Measurements from ENCODE around the gene ANO2. TPM values are rescaled to one million over a fixed set of nuclear protein-coding genes. Genes with fewer than 3 reads are reported as not detected.
"Not testable (repeated sequence)": the region's sequence is repeated elsewhere in the genome, so short reads cannot be mapped to it uniquely, and the experiment has no call there.

ANO2 gene
- total RNA-seq, 1 donor from 2014 or later: 7.8 TPM

- DNase-seq: not testable (repeated sequence)
Observed at GRCh38 chr12:5537026-5537615, 407.9 kb downstream of the ANO2 start.

GRCh38 chr12:5535541-5535940 lies 409.5 kb downstream of the ANO2 start:
- DNase-seq: no peak

GRCh38 chr12:5534426-5535199 lies 410.4 kb downstream of the ANO2 start:
- no peak for DNase-seq

- no peak for DNase-seq
Observed at GRCh38 chr12:5533368-5533767, 411.7 kb downstream of the ANO2 start.

GRCh38 chr12:5525783-5526367 lies 419.2 kb downstream of the ANO2 start:
- DNase-seq: no peak

- DNase-seq: no peak
Observed at GRCh38 chr12:5524769-5525436, 420.2 kb downstream of the ANO2 start.

- DNase-seq: no peak
Observed at GRCh38 chr12:5524116-5524768, 420.8 kb downstream of the ANO2 start.

- no peak for DNase-seq
Observed at GRCh38 chr12:5523396-5524115, 421.5 kb downstream of the ANO2 start.

- DNase-seq: no peak
Observed at GRCh38 chr12:5522432-5523335, 422.4 kb downstream of the ANO2 start.

- DNase-seq: no peak
Observed at GRCh38 chr12:5521456-5522325, 423.4 kb downstream of the ANO2 start.

- no peak for DNase-seq
Observed at GRCh38 chr12:5520831-5521230, 424.2 kb downstream of the ANO2 start.

- no peak for DNase-seq
Observed at GRCh38 chr12:5520037-5520436, 425.0 kb downstream of the ANO2 start.

- DNase-seq: no peak
Observed at GRCh38 chr12:5518584-5519365, 426.3 kb downstream of the ANO2 start.

GRCh38 chr12:5516371-5517241 lies 428.5 kb downstream of the ANO2 start:
- no peak for DNase-seq

GRCh38 chr12:5515458-5515857 lies 429.6 kb downstream of the ANO2 start:
- no peak for DNase-seq

GRCh38 chr12:5514545-5514944 lies 430.5 kb downstream of the ANO2 start:
- no peak for DNase-seq

GRCh38 chr12:5514016-5514415 lies 431.0 kb downstream of the ANO2 start:
- DNase-seq: no peak

- DNase-seq: no peak
Observed at GRCh38 chr12:5513406-5513805, 431.7 kb downstream of the ANO2 start.

Data from skin of body (tissue), 2 donors.